B cell (primary cell): ENCODE data around the gene VPS54. TPM values are rescaled to one million over a fixed set of nuclear protein-coding genes. Genes with fewer than 3 reads are reported as not detected.
"Not testable (repeated sequence)": the region's sequence is repeated elsewhere in the genome, so short reads cannot be mapped to it uniquely, and the experiment has no call there.

ENCODE experiments used
- ATAC-seq: fragments of 200-7000 bp; cut with Tn5 transposase; one replicate; pipeline ENCODE4 v1.10.0; 2021; ENCODE audit warnings: low read depth, mild to moderate bottlenecking, moderate number of reproducible peaks, moderate library complexity
- CTCF ChIA-PET: fragments of 350-600 bp; sonication (Branson Sonifier 250); formaldehyde crosslinking; loops from one replicate; lab custom pipeline; 2021; ENCODE audit warnings: antibody characterized with exemption, inconsistent platforms; lab: Charles Lee
- POLR2A ChIA-PET: fragments of 350-600 bp; sonication (Branson Sonifier 250); formaldehyde crosslinking; loops from one replicate; lab custom pipeline; 2021; ENCODE audit warnings: antibody characterized with exemption; lab: Charles Lee
- DNase-seq: peaks from one replicate; pipeline ENCODE4 v3.0.0; 2013
- H2AFZ ChIP-seq: 2 replicates; pipeline ENCODE4 v1.6.1; 2012; ENCODE audit warnings: mild to moderate bottlenecking, low read depth, low read length; ENCODE audit not compliant: insufficient read depth, poor library complexity, severe bottlenecking
- H3K27ac ChIP-seq, 2 donors: 1 replicate in 1 of 2; 2 replicates in 1 of 2; pipeline ENCODE4 v1.5.1; 2012 to 2013; ENCODE audit warnings: low read length in 2 of 2, mild to moderate bottlenecking in 2 of 2, moderate library complexity in 1 of 2
- H3K27me3 ChIP-seq, 4 experiments: fragments of 200-600 bp in 1 of 4; sonication (generic) in 1 of 4; replicated peaks in 1 of 4; 1 replicate in 2 of 4; 2 replicates in 2 of 4; pipeline versions ENCODE4 v1.6.1 to v1.7.0; 2013 to 2016; ENCODE audit warnings: low read length in 3 of 4, mild to moderate bottlenecking in 2 of 4, mixed read lengths in 1 of 4, moderate library complexity in 1 of 4; ENCODE audit not compliant: insufficient read depth in 4 of 4, control insufficient read depth in 3 of 4; ENCODE audit errors: control extremely low read depth in 1 of 4
- H3K36me3 ChIP-seq, 2 experiments: replicated peaks in 1 of 2; 1 replicate in 1 of 2; 2 replicates in 1 of 2; pipeline versions ENCODE4 v1.6.1 to v1.7.1; 2013; ENCODE audit warnings: low read length in 1 of 2; ENCODE audit not compliant: insufficient read depth in 2 of 2, control insufficient read depth in 1 of 2; ENCODE audit errors: control extremely low read depth in 1 of 2, extremely low read depth in 1 of 2
- H3K4me1 ChIP-seq, 2 donors: fragments of 200-600 bp in 1 of 2; sonication (generic) in 1 of 2; 1 replicate in 1 of 2; 2 replicates in 1 of 2; pipeline versions ENCODE4 v1.5.1 to v1.6.1; 2013 to 2017; ENCODE audit warnings: low read length in 2 of 2; ENCODE audit not compliant: control insufficient read depth in 2 of 2, insufficient read depth in 2 of 2
- H3K4me2 ChIP-seq: replicated peaks from 2 replicates; pipeline ENCODE3; 2012; ENCODE audit warnings: mild to moderate bottlenecking, low read depth, low read length; ENCODE audit not compliant: poor library complexity, severe bottlenecking
- H3K4me3 ChIP-seq, 5 experiments: fragments of 200-600 bp in 1 of 5; sonication (generic) in 1 of 5; 1 replicate in 3 of 5; 2 replicates in 2 of 5; pipeline versions ENCODE4 v1.5.1 to v1.7.0; 2011 to 2016; ENCODE audit warnings: low read length in 4 of 5, mild to moderate bottlenecking in 4 of 5, low read depth in 2 of 5, control low read depth in 1 of 5, moderate library complexity in 1 of 5; ENCODE audit not compliant: insufficient read depth in 1 of 5; ENCODE audit errors: control extremely low read depth in 1 of 5, extremely low read depth in 1 of 5
- H3K79me2 ChIP-seq: fragments of 200-600 bp; sonication (generic); one replicate; pipeline ENCODE4 v1.6.0; 2016; ENCODE audit warnings: low read length; ENCODE audit not compliant: control insufficient read depth, insufficient read depth
- H3K9ac ChIP-seq: fragments of 200-600 bp; sonication (generic); 2 replicates; pipeline ENCODE4 v1.6.1; 2017; ENCODE audit warnings: mild to moderate bottlenecking, low read length, moderate library complexity
- H3K9me3 ChIP-seq, 3 donors: one replicate each; pipeline versions ENCODE4 v1.6.1 to v1.7.1; 2013; ENCODE audit warnings: low read length in 2 of 3; ENCODE audit not compliant: control insufficient read depth in 2 of 3, insufficient read depth in 1 of 3; ENCODE audit errors: control extremely low read depth in 1 of 3
- H4K20me1 ChIP-seq: 2 replicates; pipeline ENCODE4 v1.6.0; 2012; ENCODE audit warnings: mild to moderate bottlenecking, low read length; ENCODE audit not compliant: insufficient read depth, control insufficient read depth, poor library complexity, severe bottlenecking
- H3K27ac Mint-ChIP-seq: one replicate; pipeline ENCODE4 v1.8.0; 2021; ENCODE audit warnings: mixed read lengths
- H3K27me3 Mint-ChIP-seq: one replicate; pipeline ENCODE4 v1.8.0; 2021; ENCODE audit warnings: mixed read lengths
- H3K4me1 Mint-ChIP-seq: one replicate; pipeline ENCODE4 v1.8.0; 2021; ENCODE audit warnings: mixed read lengths
- H3K4me3 Mint-ChIP-seq: one replicate; pipeline ENCODE4 v1.8.0; 2021; ENCODE audit warnings: mixed read lengths
- H3K9me3 Mint-ChIP-seq: one replicate; pipeline ENCODE4 v1.8.0; 2022; ENCODE audit warnings: mixed read lengths; ENCODE audit not compliant: insufficient read depth
- CTCF ChIP-seq: fragments of 200-600 bp; IDR thresholded peaks from one replicate; pipeline ENCODE4 v1.8.0; 2022; ENCODE audit warnings: antibody characterized with exemption, mild to moderate bottlenecking
- EZH2 ChIP-seq: IDR thresholded peaks from 2 replicates; pipeline ENCODE4 v1.6.1; 2012; ENCODE audit warnings: borderline replicate concordance, low read depth, mild to moderate bottlenecking, moderate library complexity, low read length; ENCODE audit not compliant: insufficient read depth, poor library complexity, severe bottlenecking
- WGBS: methylation state at CpG from one replicate; pipeline ENCODE4 v1.1.5; 2013; ENCODE audit warnings: missing lambda C conversion rate; ENCODE audit not compliant: insufficient coverage; 5-methylcytosine and 5-hydroxymethylcytosine counted together
- intact Hi-C: fragments of 100-400 bp; cut with micrococcal nuclease; formaldehyde crosslinking; loops from one replicate; pipeline ENCODE4 v1.10.0; 2022
- polyA plus RNA-seq: library from polyadenylated mRNA; depleted of rRNA; stranded (reverse); fragments of >200 nt; gene quantifications from 2 replicates; pipeline ENCODE4 v1.2.3, GENCODE V29; 2012
- total RNA-seq, 2 donors: library from RNA; stranded (reverse); fragments of 120-200 nt in 1 of 2; gene quantifications; 1 replicate in 1 of 2; 2 replicates in 1 of 2; pipeline versions ENCODE4 v1.2.3 to v1.2.4, GENCODE V29; 2013 to 2022

VPS54 gene
- total and polyA plus RNA-seq, 2 donors (not counting 1 experiment from before 2014, with no cell fraction given) = 6.2 to 13.2 TPM

DNA sequence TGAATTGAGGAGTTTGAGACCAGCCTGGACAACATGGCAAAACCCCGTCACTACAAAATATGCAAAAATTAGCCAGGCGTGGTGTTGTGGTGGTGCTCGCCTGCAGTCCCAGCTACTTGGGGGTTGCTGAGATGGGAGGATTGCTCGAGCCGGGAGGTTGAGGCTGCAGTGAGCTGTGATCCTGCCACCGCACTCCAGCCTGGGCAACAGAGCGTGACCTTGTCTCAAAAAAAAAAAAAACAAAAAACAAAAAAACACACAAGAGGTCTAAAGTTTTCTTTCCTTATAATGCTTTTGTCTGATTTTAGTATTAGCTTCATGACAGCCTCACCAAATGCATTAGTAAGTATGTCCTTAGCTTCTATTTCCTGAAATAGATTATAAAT, 43.1 kb downstream of the VPS54 start:
- Histone ChIP-seq H3K36me3 (peaks cover 6 to 18% of the 10 kb centered on the region in 2 experiments), H3K9me3 (no peaks in the 10 kb centered on the region), H4K20me1 (no peaks in the 10 kb centered on the region), H3K27me3 (no peaks in the 10 kb centered on the region), H2AFZ (no peak overlapping the region), H3K27ac (no peak overlapping the region), H3K79me2 (no peaks in the 10 kb centered on the region), H3K4me3 (no peak overlapping the region), H3K9ac (no peak overlapping the region), H3K4me2 (no peak overlapping the region), H3K4me1 (no peaks in the 10 kb centered on the region)
- H3K27ac Mint-ChIP-seq = no peak overlapping the region
- TF ChIP-seq CTCF = no peak
- TF ChIP-seq EZH2 = no peak
- no peaks in the 10 kb centered on the region for H3K27me3 Mint-ChIP-seq
- H3K9me3 Mint-ChIP-seq = no peaks in the 10 kb centered on the region
- intact Hi-C loops = no loop called here
- ChIA-PET POLR2A (no interaction called here), CTCF (no interaction called here)
- WGBS = 100% methylated on average over 6 of the region's 7 CpGs
- H3K4me3 Mint-ChIP-seq = no peak overlapping the region
- DNase-seq (no peak), ATAC-seq (no peak)
- H3K4me1 Mint-ChIP-seq = no peaks in the 10 kb centered on the region

DNA sequence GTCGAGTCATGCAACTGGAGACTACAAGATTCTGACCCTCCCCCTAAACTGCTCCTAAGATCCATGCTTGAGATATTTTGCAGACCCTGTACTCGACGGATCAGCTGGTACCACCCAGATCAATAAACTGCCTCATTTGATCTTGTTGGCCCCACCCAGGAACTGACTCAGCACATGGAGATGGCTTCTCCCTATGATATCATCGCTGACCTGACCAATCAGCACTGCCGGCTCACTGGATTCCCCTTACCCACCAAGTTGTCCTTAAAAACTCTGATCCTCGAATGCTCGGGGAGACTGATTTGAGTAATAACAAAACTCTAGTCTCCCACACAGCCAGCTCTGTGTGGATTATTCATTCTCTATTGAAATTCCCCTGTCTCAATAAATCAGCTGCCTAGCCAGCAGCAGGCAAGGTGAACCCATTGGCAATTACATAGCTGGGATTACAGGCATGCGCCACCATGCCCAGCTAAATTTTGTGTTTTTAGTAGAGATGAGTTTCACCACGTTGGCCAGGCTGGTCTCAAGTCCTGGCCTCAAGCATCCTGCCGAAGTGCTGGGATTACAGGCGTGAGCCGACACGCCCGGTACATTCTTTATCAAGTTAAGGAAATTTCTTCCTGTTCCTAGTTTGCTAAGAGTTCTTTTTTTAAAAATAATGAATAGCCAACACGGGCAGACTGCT, 43.6 kb downstream of the VPS54 start:
- Histone ChIP-seq H3K36me3 (peaks cover 5 to 18% of the 10 kb centered on the region in 2 experiments), H2AFZ (no peak overlapping the region), H3K9me3 (no peaks in the 10 kb centered on the region), H3K4me3 (no peak overlapping the region), H3K79me2 (no peaks in the 10 kb centered on the region), H3K4me2 (no peak overlapping the region), H3K27me3 (no peaks in the 10 kb centered on the region), H3K9ac (no peak overlapping the region), H3K27ac (no peak overlapping the region), H3K4me1 (no peaks in the 10 kb centered on the region), H4K20me1 (no peaks in the 10 kb centered on the region)
- WGBS = 83% methylated on average over 13 of the region's 15 CpGs
- ChIA-PET POLR2A (no interaction called here), CTCF (no interaction called here)
- ATAC-seq = no peak
- Mint-ChIP-seq H3K27ac (no peak overlapping the region), H3K4me1 (no peaks in the 10 kb centered on the region), H3K4me3 (no peak overlapping the region), H3K27me3 (no peaks in the 10 kb centered on the region), H3K9me3 (no peaks in the 10 kb centered on the region)
- DNase-seq = no peak
- no peak for TF ChIP-seq EZH2
- TF ChIP-seq CTCF = no peak
- intact Hi-C loops = no loop called here

- H3K4me1 ChIP-seq, H3K79me2 ChIP-seq, H3K9me3 Mint-ChIP-seq, intact Hi-C loops, H4K20me1 ChIP-seq, H3K27me3 ChIP-seq, H3K4me3 Mint-ChIP-seq, H3K27ac ChIP-seq, H3K4me1 Mint-ChIP-seq, H3K9me3 ChIP-seq, H2AFZ ChIP-seq, H3K27ac Mint-ChIP-seq, H3K9ac ChIP-seq, H3K27me3 Mint-ChIP-seq, POLR2A ChIA-PET, H3K4me3 ChIP-seq, H3K4me2 ChIP-seq, DNase-seq, ATAC-seq, CTCF ChIA-PET: not testable (repeated sequence)
- peaks cover 2 to 18% of the 10 kb centered on the region in 2 experiments for H3K36me3 ChIP-seq
- 100% methylated on average over 2 of the region's 2 CpGs for WGBS
These were observed 44.2 kb downstream of the VPS54 start for GRCh38 chr2:63975036-63975435.
